DMS153 treated with DMSO at 0.1 percent for 48 hours (cell line): Measurements from ENCODE around the gene VPS33B.
"Not testable (repeated sequence)": the region's sequence is repeated elsewhere in the genome, so short reads cannot be mapped to it uniquely, and the experiment has no call there.

ENCODE experiments used
- DNase-seq: peaks from one replicate; lab custom pipeline; 2025; ENCODE audit not compliant: unreplicated experiment; lab: John Stamatoyannopoulos, UW

VPS33B gene

DNA sequence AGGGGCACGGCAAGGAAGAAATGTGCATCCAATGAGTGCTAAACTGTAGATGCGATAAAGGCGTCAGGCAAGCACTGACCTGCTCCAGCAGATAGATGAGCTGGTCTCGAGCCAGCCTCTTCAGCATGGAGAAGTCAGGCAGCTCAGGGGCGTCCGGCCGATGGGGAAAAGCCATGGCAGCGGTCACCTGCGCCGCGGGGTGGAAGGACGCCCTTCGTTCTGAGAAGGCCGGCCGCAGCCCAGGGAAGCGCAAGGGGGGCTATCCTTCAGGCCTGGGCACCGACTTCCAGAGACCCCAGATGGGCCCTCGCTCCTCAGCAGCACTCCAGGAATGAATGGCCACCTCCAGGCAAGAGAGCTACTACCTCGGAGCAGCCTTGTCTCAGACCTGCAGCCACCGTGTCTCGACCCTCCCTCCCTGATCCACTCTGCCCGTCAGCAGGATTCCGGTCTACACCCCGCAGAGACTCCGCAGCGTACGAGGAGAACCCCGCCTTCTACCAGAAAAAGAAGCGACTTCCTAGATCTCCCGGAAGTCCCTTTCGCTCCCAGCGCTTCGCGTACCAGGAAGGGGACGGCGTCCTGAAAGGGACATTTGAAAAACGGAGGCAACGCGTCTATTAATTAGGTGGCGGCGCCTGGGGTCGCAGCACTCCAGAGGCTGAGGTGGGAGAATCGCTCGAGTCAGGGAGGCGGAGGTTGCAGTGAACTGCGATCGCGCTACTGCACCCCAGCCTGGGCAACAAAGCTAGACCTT lies at the start of gene VPS33B:
Gene VPS33B, minus strand, starts transcription at position 520 of the 757 bp plus-strand sequence. Its CDS starts 345 bp downstream, at position 175.
- peak; percentile 13 for DNase-seq

DNA sequence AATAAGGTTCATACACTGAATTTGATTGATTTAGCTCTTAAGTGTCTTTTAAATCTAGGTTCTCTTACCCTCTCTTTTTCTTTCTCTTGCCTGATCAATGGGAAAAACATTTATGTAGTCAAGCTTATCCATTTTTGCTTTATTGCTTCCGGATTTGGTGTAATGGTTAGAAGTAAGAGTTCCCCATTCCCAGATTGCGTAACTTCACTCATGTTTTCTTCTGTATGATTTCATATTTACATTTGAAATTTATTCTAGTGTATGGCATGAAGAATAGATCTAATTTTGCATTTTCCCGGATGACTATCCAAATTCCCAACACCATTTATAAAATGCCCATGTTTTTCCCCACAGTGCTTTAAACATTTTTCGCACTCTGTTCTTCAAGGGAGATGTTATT lies 49.8 kb upstream of the VPS33B start:
- no peak for DNase-seq

DNA sequence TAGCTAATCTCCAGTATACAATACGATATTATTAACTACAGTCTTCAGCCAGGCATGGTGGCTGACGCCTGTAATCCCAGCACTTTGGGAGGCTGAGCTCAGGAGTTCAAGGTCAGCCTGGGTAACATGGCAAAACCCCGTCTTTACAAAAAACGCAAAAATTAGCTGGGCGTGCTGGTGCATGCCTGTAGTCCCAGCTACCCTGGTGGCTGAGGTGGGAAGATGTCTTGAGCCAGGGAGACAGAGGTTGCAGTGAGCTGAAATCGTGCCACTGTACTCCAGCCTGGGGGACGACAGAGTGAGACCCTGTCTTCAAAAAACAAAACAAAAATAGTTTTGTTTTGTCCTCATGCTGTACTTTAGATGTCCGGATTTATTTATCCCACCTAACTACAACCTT lies 48.5 kb upstream of the VPS33B start:
- DNase-seq = no peak

DNA sequence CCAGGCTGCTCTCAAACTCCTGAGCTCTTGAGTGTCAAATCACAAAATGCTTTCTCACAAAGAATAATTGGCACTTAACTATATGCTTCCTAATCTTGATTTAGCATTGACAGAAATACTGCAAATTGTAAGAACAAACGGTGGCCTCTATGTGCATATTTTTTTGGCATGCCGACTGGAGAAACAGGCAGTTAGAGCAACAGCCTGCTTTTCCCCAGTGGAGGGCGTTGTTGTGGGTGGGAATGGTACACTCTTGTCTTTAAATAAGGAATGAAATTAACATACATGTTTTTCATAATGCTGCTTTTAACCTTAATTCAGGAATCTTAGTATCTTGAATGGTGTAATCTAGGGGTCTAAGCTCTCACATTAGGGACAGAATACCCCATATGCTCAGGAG lies 46.6 kb upstream of the VPS33B start:
- DNase-seq = no peak

DNA sequence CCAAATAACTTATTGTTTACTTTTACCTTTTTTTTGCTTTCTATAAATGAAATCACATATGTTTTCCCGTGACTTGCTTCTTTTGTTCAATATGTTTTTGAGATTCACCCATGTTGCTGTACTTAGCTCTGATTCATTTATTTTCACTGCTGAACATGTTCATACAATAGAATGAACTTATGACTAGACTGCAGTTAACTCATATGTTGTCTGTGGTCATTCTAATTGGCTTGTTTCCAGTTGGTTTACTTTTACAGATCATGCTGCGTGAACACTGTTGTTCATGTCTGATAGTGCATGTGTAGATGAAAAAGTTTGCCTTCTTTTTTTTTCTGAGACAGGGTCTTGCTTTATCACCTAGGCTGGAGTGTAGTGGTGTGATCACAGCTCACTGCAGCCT lies 46.0 kb upstream of the VPS33B start:
- DNase-seq = no peak

DNA sequence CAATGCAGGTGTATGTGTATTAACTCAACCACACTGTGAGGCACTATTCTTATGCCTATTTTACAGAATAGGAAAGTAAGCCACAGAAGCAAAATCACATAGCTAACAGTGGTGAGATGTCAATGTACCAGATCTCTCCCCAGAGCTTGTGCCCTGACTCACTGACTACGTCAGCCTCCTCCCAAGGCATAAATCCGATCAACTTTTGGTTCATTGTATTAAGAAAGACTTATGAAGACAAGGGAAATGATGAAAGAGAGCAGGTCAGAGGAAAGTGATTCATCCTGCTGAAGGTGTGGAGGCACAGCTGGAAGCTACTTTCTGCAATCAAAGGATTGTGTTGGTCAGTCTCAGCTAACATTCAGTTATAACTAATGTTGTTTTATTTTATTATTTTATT lies 44.6 kb upstream of the VPS33B start:
- no peak for DNase-seq

DNA sequence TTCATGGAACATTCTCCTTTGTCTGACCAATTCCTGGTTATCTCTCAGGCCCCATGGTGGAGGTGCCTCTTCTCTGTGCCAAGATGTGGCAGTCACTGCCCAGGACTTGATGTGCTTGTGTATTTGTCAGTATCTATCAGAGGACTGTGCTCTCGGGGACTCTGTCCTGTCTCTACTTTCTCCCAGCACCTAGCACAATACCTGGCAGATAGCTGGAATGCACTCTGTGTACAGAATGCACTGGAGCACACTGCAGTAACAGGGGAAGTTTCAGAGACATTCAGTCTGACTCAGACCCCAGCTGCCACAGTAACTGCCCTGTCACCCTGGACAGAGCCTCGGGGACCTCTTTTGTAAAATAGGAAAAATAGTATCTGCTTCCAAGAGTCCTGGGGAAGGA lies 43.1 kb upstream of the VPS33B start:
- DNase-seq = no peak

DNA sequence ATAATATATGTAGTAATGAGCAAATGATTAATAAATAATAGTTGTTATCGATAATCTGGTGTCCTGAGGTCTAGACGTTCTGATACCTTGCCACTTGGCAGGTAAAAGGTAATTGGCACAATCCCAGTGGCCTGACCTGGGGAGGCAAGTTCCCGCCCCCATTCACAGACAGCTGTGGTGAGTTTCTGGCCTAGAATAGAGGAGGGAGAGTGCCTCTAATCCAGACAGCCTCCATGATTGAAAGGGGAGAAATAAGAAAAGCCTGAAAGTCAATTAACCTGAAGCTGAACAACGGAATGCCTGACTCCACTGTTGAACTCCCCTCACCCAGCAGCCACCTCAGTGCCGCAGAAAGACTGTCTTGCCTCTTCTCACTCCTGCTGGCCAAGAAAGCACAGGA lies 39.6 kb upstream of the VPS33B start:
- DNase-seq = no peak

DNA sequence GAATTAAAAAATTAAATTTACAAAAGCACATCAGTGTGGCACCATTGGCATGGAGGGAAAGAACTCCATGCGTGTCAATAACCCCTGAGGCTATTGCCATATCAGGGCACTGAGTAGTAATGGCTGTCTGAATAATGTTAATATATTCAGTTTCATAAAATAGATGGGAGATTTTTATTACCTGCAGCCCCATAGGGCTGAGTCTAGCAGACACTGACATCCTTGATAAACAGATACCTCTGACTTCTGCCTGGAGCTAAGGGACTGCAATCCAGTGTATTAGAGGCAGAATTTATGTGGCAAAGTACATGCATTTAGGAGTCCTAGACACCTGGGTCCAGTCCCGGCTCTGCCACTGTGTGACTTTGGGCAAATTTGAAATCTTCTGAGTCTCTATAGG lies 38.8 kb upstream of the VPS33B start:
- no peak for DNase-seq

DNA sequence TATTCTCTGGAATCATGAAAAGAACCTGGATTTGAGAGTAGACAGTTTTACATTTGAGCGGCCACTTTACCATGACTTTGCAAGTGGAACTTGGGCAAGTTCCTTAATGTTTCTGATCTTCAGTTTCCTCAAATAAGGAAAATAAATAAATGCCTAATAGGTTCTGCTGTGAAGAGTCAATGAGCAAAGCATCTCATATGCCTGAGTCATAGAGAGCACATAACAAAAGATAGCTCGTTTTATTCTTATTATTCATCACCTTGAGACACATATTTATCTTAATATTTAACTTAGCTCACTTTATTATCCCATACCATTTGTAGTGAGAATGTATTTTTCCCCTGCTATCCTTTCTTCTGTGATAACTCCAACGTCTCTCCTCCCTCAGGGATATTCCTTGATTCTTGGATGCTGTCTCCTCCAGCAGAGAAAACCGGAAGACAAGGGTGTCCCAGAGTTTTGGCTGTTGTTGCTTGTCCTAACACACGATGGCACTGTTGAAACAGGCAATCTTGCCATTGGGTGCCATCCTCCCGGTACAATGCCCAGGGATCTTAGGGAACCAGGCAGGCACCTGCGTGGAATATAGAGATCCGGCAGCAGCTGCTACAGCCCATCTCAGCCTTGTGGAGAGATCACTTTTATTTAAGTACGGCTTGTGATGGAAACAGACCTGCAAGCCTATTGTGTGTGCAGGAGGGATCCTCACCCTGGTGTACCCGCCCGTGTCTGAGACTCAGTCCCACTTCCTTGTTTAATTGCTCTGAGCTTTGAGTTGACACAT lies 33.3 kb upstream of the VPS33B start:
- peak; percentile 49 for DNase-seq

DNA sequence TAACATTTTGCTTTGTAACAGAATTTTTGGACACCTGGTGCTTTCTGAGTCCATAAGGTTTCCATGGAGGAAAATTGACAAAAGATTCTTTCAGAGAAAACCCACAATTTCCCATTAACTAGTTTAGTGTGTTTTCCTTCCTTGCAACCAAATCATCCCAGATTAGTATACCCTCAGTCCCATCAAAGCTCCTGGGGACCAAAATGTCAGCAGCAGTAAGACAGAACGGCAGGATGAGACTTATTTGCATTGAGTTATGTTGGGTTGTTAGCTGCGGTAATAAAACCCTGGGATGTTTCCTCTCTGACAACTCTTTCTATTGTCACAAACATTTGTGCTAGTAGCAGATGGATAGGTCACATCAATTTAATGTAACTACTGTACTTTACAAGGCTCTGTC lies 32.4 kb upstream of the VPS33B start:
- DNase-seq = no peak

DNA sequence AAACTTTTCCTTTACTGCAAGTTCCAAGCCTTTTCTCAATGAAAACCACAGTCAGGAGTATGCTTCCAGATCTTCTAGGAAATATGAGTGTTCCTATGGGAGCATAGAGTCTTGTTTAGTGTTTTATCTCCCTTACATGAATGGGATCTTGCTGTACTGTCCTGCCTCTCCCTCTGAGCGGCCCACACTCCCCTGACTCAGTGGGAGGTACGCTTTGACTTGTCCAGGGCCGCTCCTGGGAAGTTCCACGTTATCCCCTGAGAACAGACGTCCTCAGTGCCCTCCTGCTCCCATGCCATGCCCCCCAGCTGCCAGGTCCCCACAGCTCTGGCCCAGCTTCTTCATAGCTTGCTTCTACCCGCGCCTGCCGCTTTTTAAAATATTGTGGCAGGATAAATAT lies 28.9 kb upstream of the VPS33B start:
- no peak for DNase-seq

DNA sequence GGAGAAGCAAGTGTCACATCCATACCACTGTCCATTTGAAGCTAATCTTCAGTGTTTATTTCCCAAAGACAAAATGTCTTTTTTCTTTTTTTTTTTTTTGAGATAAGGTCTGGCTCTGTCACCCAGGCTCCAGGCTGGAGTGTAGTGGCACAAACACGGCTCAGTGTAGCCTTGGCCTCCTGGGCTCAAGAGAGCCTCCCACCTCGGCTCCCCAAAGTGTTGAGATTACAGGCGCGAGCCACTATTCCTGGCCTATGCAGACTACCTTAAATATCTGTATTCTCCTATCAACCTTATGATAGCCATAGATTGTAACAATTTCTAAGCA lies 27.7 kb upstream of the VPS33B start:
- no peak for DNase-seq

DNA sequence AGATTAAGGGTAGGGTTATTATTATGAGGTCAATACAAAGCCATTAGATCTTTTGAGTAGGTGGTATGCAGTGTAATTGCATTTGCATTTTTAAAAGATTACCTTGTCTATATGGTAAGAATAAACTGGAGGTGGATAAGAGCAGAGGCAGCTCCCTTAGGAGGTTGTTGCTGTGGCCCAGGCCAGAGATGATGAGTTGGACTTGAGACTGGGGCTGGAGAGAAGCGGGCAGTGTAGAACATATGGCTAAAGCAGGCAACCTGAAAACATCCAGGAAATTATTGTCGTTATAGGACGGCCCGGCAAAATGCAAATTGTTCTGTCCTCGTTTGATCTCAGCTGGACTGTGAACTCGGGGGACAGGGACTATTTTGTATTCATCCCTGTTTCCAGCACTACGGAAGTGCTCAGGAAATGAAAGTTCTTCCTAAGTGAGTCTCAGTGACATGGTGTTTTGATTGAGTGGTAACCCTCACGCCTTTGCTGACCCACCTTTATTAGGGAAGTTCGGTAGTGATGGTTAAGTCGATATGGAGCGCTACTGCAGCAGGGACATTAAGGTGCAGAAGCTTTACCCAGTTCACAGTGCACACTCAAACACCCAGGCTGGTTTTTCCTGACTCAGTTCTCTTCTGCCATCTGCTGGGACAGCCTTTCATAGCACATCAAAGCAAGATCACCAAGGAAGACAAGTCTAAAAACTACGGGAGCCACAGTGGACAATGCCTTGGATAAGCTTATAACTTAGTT lies 27.2 kb upstream of the VPS33B start:
- peak; percentile 14 for DNase-seq

DNA sequence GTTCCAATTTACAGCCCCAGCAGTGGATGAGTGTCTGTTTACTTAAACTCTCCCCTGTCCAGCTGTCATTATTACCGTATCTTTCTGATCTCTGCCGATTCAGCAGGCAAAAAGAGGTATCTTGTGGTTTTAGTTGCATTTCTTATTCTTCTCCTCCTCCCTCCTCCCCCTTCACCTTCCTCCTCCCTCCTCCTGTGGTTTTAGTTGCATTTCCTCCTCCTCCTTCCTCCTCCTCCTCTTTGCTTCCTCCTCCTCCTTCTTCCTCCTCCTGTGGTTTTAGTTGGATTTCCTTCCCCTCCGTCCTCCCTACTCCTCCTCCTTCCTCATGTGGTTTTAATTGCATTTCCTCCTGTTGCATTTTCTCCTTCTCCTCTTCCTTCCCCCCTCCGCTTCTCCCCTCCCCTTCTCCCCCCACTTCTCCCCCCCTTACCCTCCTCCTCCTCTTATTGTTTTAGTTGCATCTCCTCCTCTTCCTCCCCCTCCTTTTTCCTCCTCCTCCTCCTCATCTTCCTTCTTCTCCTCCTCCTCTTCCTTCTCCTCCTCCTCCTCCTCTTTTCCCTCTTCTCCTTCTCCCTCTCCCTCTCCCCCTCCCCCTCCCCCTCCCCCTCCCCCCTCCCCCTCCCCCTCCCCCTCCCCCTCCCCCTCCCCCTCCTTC lies 25.3 kb upstream of the VPS33B start:
- no peak for DNase-seq

DNA sequence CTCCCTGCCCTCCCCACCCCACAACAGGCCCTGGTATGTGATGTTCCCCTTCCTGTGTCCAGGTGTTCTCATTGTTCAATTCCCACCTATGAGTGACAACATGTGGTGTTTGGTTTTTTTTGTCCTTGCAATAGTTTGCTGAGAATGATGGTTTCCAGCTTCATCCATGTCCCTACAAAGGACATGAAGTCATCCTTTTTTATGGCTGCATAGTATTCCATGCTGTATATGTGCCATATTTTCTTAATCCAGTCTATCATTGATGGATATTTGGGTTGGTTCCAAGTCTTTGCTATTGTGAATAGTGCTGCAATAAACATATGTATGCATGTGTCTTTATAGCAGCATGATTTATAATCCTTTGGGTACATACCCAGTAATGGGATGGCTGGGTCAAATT lies 23.7 kb upstream of the VPS33B start:
- not testable (repeated sequence) for DNase-seq

DNA sequence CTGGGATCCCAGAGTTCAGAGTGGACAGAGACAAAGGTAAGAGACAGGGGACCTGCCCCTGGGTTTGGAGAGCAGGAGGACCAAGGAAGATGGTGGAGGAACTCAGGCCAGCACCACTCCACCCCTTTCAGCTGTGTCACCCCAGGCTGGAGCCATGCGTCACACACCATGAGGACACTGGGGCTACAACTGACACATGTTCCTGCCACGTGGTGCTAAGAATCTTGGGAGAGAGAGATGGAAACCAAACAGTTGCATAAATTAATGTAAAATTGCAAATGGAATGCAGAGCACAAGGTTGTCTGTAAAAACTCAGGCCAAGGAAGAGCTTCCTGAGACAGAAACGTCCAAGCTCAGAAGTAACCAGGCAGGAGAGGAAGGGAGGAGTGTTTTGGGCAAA lies 22.7 kb upstream of the VPS33B start:
- DNase-seq = no peak

DNA sequence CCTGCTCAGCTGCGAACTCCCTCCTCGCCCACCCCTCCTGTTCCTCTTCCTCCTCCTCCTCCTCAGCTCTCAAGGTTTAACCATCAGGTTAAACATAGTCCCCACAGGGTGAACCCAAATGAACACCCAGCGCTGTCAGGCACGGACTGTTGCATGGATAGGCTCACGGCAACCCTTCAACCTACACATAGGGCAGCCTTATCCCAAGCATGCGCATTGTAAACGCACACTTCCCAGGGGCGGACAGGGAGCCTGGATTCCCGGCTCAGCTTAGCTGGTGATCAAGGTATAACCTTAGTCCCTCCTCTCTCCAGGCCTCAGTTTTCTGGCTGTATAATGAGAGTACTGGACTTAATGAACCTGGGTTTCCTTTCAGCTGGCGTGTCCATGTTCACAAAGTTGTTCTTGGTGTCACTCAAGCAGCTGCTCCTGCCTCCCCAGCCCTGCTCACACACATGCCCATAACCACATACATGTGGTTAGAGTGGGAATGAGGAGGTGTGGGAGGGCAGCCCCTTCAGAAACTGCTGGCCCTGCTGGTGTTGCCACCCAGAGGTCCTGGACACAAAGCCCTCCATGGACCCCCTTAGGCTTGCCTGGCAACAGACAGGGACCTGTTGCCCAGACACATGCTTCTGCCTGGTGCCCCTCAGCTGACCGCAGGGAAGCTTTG lies 20.9 kb upstream of the VPS33B start:
- DNase-seq = no peak

DNA sequence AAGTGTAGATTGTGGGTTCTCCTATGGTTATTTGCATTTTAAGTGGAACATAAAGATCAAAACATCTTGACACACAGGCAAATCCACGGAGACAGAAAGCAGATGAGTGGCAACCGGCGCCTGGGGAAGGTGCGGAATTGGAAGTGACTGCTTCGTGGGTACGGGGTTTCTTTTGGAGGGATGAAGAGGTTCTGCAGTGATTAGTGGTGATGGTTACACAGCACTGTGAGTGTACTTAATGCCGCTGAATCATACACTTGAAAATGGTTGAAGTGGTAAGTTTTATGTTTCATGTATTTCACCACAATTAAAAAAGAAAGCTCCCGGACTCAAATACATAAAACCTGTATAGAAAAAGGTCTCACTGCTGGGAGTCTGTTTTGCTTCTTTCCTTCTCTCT lies 18.5 kb upstream of the VPS33B start:
- no peak for DNase-seq

DNA sequence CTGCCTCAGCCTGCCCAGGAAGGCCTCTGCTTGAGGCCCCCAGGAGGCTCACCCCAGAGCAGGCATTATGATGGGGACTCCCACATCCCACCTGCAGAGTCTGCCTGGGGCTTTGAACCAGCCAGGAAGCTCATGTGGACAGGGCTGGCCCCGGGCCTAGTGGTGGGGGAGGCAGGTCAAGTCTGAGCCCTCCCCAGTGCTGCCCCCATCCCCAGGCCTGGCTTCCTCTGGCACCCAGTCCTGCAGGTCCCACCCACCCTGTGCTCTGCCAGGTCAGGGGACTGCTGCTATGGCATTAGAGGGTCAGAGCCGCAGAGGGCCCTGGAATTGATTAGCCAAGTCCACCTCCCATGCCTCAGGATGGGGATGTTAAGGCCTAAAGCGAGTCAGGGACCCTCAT lies 17.6 kb upstream of the VPS33B start:
- DNase-seq = no peak
